ENCODE results near the gene LUC7L2. TPM values are rescaled to one million over a fixed set of nuclear protein-coding genes. Genes with fewer than 3 reads are reported as not detected.

Gene LUC7L2
- total RNA-seq, 1 experiment from 2014 or later: 94.4 TPM

DNA sequence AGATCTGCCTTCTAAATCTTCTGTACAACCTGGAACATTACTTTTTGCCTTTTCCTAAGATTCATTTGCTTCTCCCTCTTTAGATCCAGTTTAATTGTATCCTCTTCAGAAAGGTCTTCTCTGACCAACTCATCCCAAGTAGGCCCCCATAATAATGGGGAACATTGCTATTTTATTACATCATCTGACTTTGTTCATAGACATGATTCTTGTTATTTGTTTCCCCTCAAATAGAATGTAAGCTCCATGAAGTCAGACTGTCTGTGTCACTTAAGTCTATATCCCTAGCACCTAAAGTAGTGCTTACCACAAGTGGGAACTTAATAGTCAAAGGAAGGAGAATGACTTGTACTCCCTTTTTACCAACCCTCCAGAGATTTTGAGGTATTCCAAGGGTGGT, 37.5 kb downstream of the LUC7L2 start:
- POLR2A ChIA-PET: no interaction called here
- CTCF ChIA-PET: no interaction called here
- Mint-ChIP-seq H3K9me3 (no peaks in the 10 kb centered on the region), H3K36me3 (peaks cover 32% of the 10 kb centered on the region), H3K27me3 (ENCODE audit: low read depth) (no peaks in the 10 kb centered on the region), H3K4me1 (no peaks in the 10 kb centered on the region), H3K4me3 (no peak overlapping the region), H3K27ac (peak overlapping the region; percentile 17; the same call in 1 of the 2 replicates)
- DNase-seq (ENCODE audit: low spot score): no peak
- TF ChIP-seq CDX4 (CRISPR knock-in tag; IDR thresholded peaks at IDR 0.05; ENCODE audit: borderline replicate concordance) (no peak), ATF3 (CRISPR knock-in tag; conservative IDR thresholded peaks at IDR 0.05) (no peak), GABPB1 (CRISPR knock-in tag; IDR thresholded peaks at IDR 0.05) (no peak), AFF4 (CRISPR knock-in tag; IDR thresholded peaks at IDR 0.05; ENCODE audit: borderline replicate concordance) (no peak), TCF7 (CRISPR knock-in tag; IDR thresholded peaks at IDR 0.05; ENCODE audit: low read depth) (no peak), ETV6 (CRISPR knock-in tag; IDR thresholded peaks at IDR 0.05) (no peak), ZBTB43 (CRISPR knock-in tag; IDR thresholded peaks at IDR 0.05) (no peak), MAX (CRISPR knock-in tag; IDR thresholded peaks at IDR 0.05) (no peak)
- ATAC-seq: no peak

DNA sequence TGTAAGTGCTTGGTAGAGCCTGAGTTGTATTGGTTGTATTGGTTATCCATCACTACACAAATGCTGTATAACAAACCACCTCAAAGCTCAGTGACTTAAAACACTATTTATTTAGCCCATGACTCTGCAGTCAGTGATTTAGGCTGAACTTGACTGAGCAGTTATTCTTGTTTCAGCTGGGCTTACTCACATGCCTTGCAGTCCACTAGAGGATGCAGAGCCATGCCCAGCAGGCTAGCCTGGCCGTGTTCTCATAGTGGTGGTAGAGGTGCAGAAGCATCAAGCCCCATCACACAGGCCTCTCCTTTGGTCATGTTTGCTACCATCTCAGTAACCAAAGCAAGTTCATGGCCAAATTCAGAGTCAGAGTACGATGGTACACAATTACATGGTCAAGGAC, 43.9 kb downstream of the LUC7L2 start:
- no peak for ATAC-seq

GRCh38 chr7:139407555-139407954, 47.9 kb downstream of the LUC7L2 start:
- no peaks in the 10 kb centered on the region for H3K4me1 Mint-ChIP-seq
- no peaks in the 10 kb centered on the region for H3K27me3 Mint-ChIP-seq (ENCODE audit: low read depth)
- ATAC-seq (no peak), DNase-seq (ENCODE audit: low spot score) (no peak)
- CTCF ChIA-PET: interaction anchor here (0.6 to 1.4 kb wide), 2 partner anchors 27 to 64 kb away, joined by 3 to 5 read pairs; no protein-coding TSS in a partner anchor
- no peak overlapping the region for H3K27ac Mint-ChIP-seq
- H3K9me3 Mint-ChIP-seq: no peaks in the 10 kb centered on the region
- no peak overlapping the region for H3K4me3 Mint-ChIP-seq
- peaks cover 72% of the 10 kb centered on the region for H3K36me3 Mint-ChIP-seq
- POLR2A ChIA-PET: no interaction called here
- TF ChIP-seq, protein P1, sequence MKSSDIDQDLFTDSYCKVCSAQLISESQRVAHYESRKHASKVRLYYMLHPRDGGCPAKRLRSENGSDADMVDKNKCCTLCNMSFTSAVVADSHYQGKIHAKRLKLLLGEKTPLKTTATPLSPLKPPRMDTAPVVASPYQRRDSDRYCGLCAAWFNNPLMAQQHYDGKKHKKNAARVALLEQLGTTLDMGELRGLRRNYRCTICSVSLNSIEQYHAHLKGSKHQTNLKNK (CRISPR knock-in tag; IDR thresholded peaks at IDR 0.05): no peak
- TF ChIP-seq FOXK1 (CRISPR knock-in tag; IDR thresholded peaks at IDR 0.05) (no peak), ZNF425 (CRISPR knock-in tag; conservative IDR thresholded peaks at IDR 0.05) (no peak), CREM (CRISPR knock-in tag; IDR thresholded peaks at IDR 0.05) (no peak), RELA (CRISPR knock-in tag; IDR thresholded peaks at IDR 0.05; ENCODE audit: borderline replicate concordance) (no peak), RORB (CRISPR knock-in tag; IDR thresholded peaks at IDR 0.05) (no peak), CDX4 (CRISPR knock-in tag; IDR thresholded peaks at IDR 0.05; ENCODE audit: borderline replicate concordance) (no peak), ZBTB43 (CRISPR knock-in tag; IDR thresholded peaks at IDR 0.05) (no peak), E2F5 (CRISPR knock-in tag; IDR thresholded peaks at IDR 0.05) (no peak)

More for the DNA sequence above, 43.9 kb downstream of the LUC7L2 start:
- H3K27ac Mint-ChIP-seq: no peak overlapping the region
- no peaks in the 10 kb centered on the region for H3K9me3 Mint-ChIP-seq
- DNase-seq (ENCODE audit: low spot score): no peak
- H3K36me3 Mint-ChIP-seq: peaks cover 68% of the 10 kb centered on the region
- no peaks in the 10 kb centered on the region for H3K4me1 Mint-ChIP-seq
- no peak for TF ChIP-seq MYBL2 (CRISPR knock-in tag; IDR thresholded peaks at IDR 0.05)
- TF ChIP-seq CDX4 (CRISPR knock-in tag; IDR thresholded peaks at IDR 0.05; ENCODE audit: borderline replicate concordance): no peak
- no peak for TF ChIP-seq ZNF423 (CRISPR knock-in tag; IDR thresholded peaks at IDR 0.05)
- no peak for TF ChIP-seq NFYB (CRISPR knock-in tag; conservative IDR thresholded peaks at IDR 0.05; ENCODE audit: low read depth)
- CTCF ChIA-PET: no interaction called here
- no peaks in the 10 kb centered on the region for H3K27me3 Mint-ChIP-seq (ENCODE audit: low read depth)
- POLR2A ChIA-PET: no interaction called here
- H3K4me3 Mint-ChIP-seq: no peak overlapping the region
